ENCODE results near the gene CDK3.

The CDK3 gene

GRCh38 chr17:75998327-75998795, 2.3 kb upstream of the CDK3 start:
- Histone ChIP-seq H3K4me3 (ENCODE audit: low read length) (no peak overlapping the region), H3K4me1 (ENCODE audit: insufficient read depth, low read length) (no peaks in the 10 kb centered on the region), H3K9me3 (ENCODE audit: low read length) (no peaks in the 10 kb centered on the region), H3K27me3 (ENCODE audit: insufficient read depth, low read length) (no peaks in the 10 kb centered on the region), H2AFZ (ENCODE audit: low read depth, low read length) (no peak overlapping the region), H3K36me3 (ENCODE audit: insufficient read depth, low read length) (peaks cover 13% of the 10 kb centered on the region)

DNA sequence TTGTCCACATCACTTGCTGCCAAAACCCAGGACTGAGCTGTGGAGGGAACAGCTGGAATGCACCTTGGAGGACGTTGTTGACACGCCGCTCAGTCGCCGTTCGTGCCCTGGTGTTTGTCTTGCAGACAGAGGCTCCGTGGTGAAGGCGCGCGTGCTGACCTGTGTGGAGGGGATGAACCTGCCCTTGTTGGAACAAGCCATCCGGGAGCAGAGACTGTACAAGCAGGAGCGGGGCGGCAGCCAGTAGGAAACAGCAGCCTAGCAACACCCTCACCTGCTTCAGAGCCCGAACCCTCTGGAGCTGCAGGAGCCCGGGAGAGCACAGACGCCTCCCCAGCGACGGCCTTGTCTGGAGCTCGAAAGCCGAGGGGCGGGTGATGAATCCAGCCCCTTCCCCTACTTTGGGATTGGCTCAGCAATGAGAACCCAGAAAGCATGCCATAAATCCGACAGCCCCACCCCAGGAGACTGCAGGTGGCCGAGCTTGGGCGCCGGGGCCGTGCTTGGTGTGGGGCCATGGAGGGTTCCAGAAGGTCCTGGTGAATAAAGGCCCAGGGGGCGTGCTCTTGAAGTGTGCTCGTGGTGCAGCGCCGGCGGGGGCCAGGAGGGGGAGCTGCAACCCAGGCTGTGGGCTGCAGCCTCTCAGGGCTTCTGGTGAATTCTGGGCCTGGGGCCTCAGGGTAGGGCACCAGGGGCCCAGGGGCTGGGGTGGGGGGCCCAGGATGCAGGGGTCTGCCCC, 470 bp upstream of the CDK3 start:
- H3K36me3 ChIP-seq (ENCODE audit: insufficient read depth, low read length) = peaks cover 11% of the 10 kb centered on the region
- no peak overlapping the region for H2AFZ ChIP-seq (ENCODE audit: low read depth, low read length)
- H3K4me1 ChIP-seq (ENCODE audit: insufficient read depth, low read length) = no peaks in the 10 kb centered on the region
- no peaks in the 10 kb centered on the region for H3K9me3 ChIP-seq (ENCODE audit: low read length)
- H3K4me3 ChIP-seq (ENCODE audit: low read length) = no peak overlapping the region
- no peaks in the 10 kb centered on the region for H3K27me3 ChIP-seq (ENCODE audit: insufficient read depth, low read length)

DNA sequence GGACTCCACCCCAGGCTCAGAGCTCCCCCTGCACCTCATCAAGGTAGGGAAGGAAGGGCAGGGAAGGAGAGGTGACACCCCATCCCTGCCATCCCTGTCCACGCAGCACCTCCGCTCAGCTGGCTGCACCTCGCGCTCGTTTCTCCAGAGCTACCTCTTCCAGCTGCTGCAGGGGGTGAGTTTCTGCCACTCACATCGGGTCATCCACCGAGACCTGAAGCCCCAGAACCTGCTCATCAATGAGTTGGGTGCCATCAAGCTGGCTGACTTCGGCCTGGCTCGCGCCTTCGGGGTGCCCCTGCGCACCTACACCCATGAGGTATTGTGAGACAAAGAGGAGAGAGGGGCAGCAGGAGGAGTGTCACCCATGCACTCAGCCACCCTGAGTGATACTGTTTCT, 1.4 kb downstream of the CDK3 start:
- Histone ChIP-seq H3K4me3 (ENCODE audit: low read length) (no peak overlapping the region), H3K36me3 (ENCODE audit: insufficient read depth, low read length) (peaks cover 9% of the 10 kb centered on the region), H3K4me1 (ENCODE audit: insufficient read depth, low read length) (no peaks in the 10 kb centered on the region), H2AFZ (ENCODE audit: low read depth, low read length) (no peak overlapping the region), H3K27me3 (ENCODE audit: insufficient read depth, low read length) (no peaks in the 10 kb centered on the region), H3K9me3 (ENCODE audit: low read length) (no peaks in the 10 kb centered on the region)

- no peak overlapping the region for H2AFZ ChIP-seq (ENCODE audit: low read depth, low read length)
- H3K9me3 ChIP-seq (ENCODE audit: low read length) = no peaks in the 10 kb centered on the region
- peaks cover 9% of the 10 kb centered on the region for H3K36me3 ChIP-seq (ENCODE audit: insufficient read depth, low read length)
- H3K4me3 ChIP-seq (ENCODE audit: low read length) = no peak overlapping the region
- H3K27me3 ChIP-seq (ENCODE audit: insufficient read depth, low read length) = no peaks in the 10 kb centered on the region
- H3K4me1 ChIP-seq (ENCODE audit: insufficient read depth, low read length) = no peaks in the 10 kb centered on the region
These were observed 3.3 kb downstream of the CDK3 start for GRCh38 chr17:76003915-76004314.

GRCh38 chr17:76004750-76005262, 4.2 kb downstream of the CDK3 start:
- no peaks in the 10 kb centered on the region for H3K9me3 ChIP-seq (ENCODE audit: low read length)
- no peak overlapping the region for H2AFZ ChIP-seq (ENCODE audit: low read depth, low read length)
- H3K4me3 ChIP-seq (ENCODE audit: low read length) = no peak overlapping the region
- no peaks in the 10 kb centered on the region for H3K4me1 ChIP-seq (ENCODE audit: insufficient read depth, low read length)
- peaks cover 9% of the 10 kb centered on the region for H3K36me3 ChIP-seq (ENCODE audit: insufficient read depth, low read length)
- H3K27me3 ChIP-seq (ENCODE audit: insufficient read depth, low read length) = no peaks in the 10 kb centered on the region

GRCh38 chr17:76005263-76006149, 4.9 kb downstream of the CDK3 start:
- no peak overlapping the region for H2AFZ ChIP-seq (ENCODE audit: low read depth, low read length)
- H3K4me1 ChIP-seq (ENCODE audit: insufficient read depth, low read length) = no peaks in the 10 kb centered on the region
- H3K9me3 ChIP-seq (ENCODE audit: low read length) = no peaks in the 10 kb centered on the region
- no peak overlapping the region for H3K4me3 ChIP-seq (ENCODE audit: low read length)
- H3K36me3 ChIP-seq (ENCODE audit: insufficient read depth, low read length) = peaks cover 9% of the 10 kb centered on the region
- no peaks in the 10 kb centered on the region for H3K27me3 ChIP-seq (ENCODE audit: insufficient read depth, low read length)

DNA sequence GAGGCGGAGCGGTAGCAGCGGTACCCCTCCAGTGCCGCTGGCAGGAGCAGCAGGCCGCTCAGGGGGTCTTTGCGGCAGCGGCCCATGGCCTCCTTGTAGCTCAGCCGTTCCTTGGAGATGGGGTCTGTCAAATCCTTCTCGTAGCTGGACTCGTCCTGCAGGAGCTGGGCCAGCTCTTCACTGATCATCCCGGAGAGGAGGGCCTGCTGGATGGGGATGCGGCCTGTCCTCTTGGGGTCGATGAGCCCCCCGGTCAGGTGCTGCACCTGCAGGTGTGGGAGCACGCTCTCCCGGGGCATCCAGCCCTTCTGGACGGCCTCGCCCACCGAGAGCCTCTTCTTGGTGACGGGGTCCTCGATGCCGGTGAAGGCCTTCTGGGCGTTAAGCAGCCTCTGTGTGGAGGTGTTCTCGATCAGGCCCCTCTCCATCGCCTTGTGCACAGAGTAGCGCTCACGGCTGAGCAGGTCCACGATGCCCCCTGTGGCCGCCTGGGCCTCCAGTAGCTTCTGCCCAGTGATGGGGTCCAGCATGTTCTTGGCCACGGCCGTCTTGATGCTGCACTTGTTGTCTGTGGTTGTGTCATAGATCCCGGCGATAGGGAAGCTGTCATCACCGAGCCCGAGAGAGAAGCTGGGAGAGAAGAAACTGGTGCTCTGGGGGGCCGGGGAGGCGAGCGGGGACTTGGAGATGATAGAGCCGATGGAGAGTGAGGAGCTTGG, 6.6 kb downstream of the CDK3 start:
- no peaks in the 10 kb centered on the region for H3K27me3 ChIP-seq (ENCODE audit: insufficient read depth, low read length)
- no peak overlapping the region for H2AFZ ChIP-seq (ENCODE audit: low read depth, low read length)
- no peaks in the 10 kb centered on the region for H3K4me1 ChIP-seq (ENCODE audit: insufficient read depth, low read length)
- H3K4me3 ChIP-seq (ENCODE audit: low read length) = no peak overlapping the region
- no peaks in the 10 kb centered on the region for H3K9me3 ChIP-seq (ENCODE audit: low read length)
- H3K36me3 ChIP-seq (ENCODE audit: insufficient read depth, low read length) = no peaks in the 10 kb centered on the region

DNA sequence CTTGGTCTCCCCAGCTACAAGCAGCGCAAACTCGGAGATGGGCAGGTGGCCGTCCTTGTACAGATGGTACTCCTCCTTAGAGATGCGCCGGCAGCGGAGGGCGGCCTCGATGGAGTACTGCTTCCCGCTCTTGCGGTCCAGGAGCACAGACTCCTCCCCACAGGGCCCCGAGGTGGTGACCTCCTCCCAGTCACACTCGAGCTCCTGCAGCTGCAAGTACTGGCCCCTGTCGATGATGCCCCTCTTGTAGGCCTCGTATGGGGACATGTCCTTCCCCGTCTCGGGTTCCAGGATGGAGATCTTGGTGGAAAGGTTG, 7.2 kb downstream of the CDK3 start:
- H3K4me3 ChIP-seq (ENCODE audit: low read length) = no peak overlapping the region
- H3K27me3 ChIP-seq (ENCODE audit: insufficient read depth, low read length) = no peaks in the 10 kb centered on the region
- no peak overlapping the region for H2AFZ ChIP-seq (ENCODE audit: low read depth, low read length)
- no peaks in the 10 kb centered on the region for H3K9me3 ChIP-seq (ENCODE audit: low read length)
- H3K36me3 ChIP-seq (ENCODE audit: insufficient read depth, low read length) = no peaks in the 10 kb centered on the region
- H3K4me1 ChIP-seq (ENCODE audit: insufficient read depth, low read length) = no peaks in the 10 kb centered on the region

DNA sequence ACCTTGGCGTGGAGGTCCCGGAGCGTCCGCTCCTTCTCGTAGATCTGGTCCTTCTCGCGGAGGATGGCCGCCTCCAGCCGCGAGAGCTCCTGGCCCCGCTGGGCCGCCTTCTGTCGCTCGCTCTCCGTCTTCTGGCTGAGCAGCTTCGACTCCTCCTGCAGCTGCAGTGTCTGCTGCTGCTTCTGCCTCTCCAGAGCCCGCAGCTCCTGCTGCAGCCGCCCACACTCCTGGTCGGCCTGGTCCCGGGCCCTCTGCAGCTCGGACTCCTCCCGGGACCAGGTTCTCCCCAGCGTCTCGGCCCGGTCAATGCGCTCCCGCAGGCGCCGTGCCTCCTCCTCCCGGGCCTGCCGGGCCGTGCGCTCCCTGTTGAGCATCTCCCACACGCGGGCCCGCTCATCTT, 7.6 kb downstream of the CDK3 start:
- H3K36me3 ChIP-seq (ENCODE audit: insufficient read depth, low read length) = no peaks in the 10 kb centered on the region
- no peak overlapping the region for H3K4me3 ChIP-seq (ENCODE audit: low read length)
- H3K9me3 ChIP-seq (ENCODE audit: low read length) = no peaks in the 10 kb centered on the region
- H2AFZ ChIP-seq (ENCODE audit: low read depth, low read length) = no peak overlapping the region
- no peaks in the 10 kb centered on the region for H3K4me1 ChIP-seq (ENCODE audit: insufficient read depth, low read length)
- no peaks in the 10 kb centered on the region for H3K27me3 ChIP-seq (ENCODE audit: insufficient read depth, low read length)

DNA sequence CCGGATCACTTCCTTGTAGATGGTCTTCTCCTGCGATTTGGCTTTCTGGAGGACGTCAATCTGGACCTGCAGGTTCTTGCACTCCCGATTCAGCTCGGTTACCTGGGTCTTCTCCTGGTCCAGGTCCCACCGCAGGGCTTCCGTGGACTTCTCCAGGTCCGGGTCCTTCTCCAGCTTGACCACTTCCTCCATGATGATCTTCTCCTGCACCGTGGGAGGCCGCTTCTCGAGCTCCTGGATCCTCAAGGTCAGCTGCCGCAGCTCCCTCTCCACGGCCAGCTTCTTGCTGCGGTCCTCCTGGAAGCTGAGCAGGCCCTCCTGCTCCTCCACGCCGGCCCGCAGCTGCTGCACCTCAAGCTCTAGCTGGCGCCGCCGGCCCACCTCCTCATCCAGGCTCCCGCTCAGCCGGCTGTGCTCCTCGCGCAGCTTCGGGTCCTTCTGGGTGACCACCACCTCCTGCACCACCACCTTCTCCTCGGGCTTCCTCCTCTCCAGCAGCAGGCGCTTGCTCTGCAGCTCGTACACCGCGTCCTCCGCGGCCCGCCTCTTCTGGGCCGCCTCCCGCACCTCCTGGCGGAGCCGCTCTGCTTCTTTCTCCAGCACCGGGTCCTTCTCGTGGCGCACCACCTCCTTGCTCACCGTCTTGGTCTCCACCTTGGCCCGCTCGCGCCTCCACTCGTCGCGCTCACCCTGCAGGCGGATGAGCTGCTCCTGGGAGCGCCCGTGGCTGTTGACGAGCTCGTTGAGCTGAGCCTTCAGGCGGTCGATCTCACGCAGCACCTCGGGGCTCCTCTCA, 8.2 kb downstream of the CDK3 start:
- Histone ChIP-seq H3K4me1 (ENCODE audit: insufficient read depth, low read length) (peaks cover 2% of the 10 kb centered on the region), H2AFZ (ENCODE audit: low read depth, low read length) (no peak overlapping the region), H3K36me3 (ENCODE audit: insufficient read depth, low read length) (no peaks in the 10 kb centered on the region), H3K27me3 (ENCODE audit: insufficient read depth, low read length) (no peaks in the 10 kb centered on the region), H3K9me3 (ENCODE audit: low read length) (no peaks in the 10 kb centered on the region), H3K4me3 (ENCODE audit: low read length) (no peak overlapping the region)

DNA sequence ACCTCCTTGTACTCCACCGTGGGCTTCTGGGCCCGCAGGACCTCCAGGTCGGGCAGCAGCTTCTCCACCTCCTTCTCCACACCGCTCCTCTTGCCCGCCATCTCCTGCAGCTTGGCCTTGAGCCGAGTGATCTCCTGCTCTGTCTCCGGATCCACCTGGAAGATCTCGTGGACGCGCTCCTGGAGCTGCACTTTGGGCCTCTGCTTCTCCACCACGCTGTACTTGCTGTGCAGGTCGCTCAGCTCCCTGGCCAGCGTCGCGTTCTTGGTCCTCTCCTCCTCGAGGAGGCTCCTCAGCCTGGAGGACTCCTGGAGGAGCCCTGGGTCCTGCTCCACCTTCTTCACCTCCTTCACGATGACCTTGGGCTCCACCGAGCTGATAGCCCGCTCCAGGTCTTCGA, 8.8 kb downstream of the CDK3 start:
- Histone ChIP-seq H3K4me1 (ENCODE audit: insufficient read depth, low read length) (peaks cover 5% of the 10 kb centered on the region), H2AFZ (ENCODE audit: low read depth, low read length) (no peak overlapping the region), H3K36me3 (ENCODE audit: insufficient read depth, low read length) (no peaks in the 10 kb centered on the region), H3K4me3 (ENCODE audit: low read length) (no peak overlapping the region), H3K9me3 (ENCODE audit: low read length) (no peaks in the 10 kb centered on the region), H3K27me3 (ENCODE audit: insufficient read depth, low read length) (no peaks in the 10 kb centered on the region)

DNA sequence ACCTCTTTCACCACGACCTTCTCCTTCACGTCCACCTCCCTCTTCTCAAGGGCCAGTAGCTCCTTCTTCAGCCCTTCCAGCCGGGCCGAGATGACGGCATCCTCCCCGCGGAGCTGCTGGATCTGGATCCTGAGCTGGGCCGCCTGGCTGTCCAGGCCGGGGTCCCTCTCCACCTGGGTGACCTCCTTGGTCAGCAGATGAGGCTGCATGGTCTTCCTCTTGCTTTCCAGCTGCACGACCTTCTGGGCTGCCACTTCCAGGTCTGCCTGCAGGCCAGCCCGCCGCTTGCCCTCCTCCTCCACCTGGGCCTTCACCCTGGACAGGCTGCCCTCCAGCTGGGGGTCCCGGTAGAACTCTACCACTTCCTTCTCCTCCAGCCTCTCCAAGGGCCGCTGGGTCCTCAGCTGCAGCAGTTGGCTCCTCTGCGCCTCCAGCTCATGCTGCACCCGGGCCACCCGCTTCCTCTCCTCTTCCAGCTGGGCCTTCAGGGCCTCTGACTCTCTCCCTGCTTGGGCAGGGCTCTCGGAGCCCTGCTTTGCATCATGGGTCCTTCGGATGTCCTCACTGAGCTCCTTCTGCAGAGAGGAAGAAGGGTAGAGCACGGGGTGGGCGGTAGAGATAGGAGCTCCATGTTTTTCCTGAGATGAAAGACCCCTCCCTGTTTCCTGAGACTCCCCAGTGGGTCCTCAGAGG, 9.5 kb downstream of the CDK3 start:
- H2AFZ ChIP-seq (ENCODE audit: low read depth, low read length) = no peak overlapping the region
- H3K36me3 ChIP-seq (ENCODE audit: insufficient read depth, low read length) = no peaks in the 10 kb centered on the region
- H3K4me3 ChIP-seq (ENCODE audit: low read length) = no peak overlapping the region
- H3K27me3 ChIP-seq (ENCODE audit: insufficient read depth, low read length) = no peaks in the 10 kb centered on the region
- peaks cover 5% of the 10 kb centered on the region for H3K4me1 ChIP-seq (ENCODE audit: insufficient read depth, low read length)
- H3K9me3 ChIP-seq (ENCODE audit: low read length) = no peaks in the 10 kb centered on the region
